ENCODE data around the gene SLC25A21.
"Not testable (repeated sequence)": the region's sequence is repeated elsewhere in the genome, so short reads cannot be mapped to it uniquely, and the experiment has no call there.

The SLC25A21 gene

DNA sequence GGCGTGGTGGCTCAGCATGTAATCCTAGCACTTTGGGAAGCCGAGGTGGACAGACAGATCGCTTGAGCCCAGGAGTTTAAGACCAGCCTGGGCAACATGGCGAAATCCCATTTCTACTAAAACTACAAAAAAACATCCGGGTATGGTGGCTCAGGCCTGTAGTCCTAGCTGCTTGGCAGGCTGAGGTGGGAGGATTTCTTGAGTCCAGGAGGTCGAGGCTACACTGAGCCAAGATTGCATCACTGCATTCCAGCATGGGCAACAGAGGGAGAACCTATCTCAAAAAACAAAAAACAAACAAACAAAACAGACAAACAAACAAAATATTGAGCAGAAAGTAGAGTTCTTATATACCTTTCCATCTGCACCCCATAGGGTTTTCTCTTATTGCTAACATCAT is 9.0 kb upstream of the SLC25A21 start:
- H3F3A ChIP-seq (ENCODE audit: insufficient read depth): no peaks in the 10 kb centered on the region
- H3K9me3 ChIP-seq (ENCODE audit: insufficient read depth, low read length): no peaks in the 10 kb centered on the region
- H2AFZ ChIP-seq (ENCODE audit: low read depth, low read length, severe bottlenecking): no peak overlapping the region
- H3K27me3 ChIP-seq (ENCODE audit: low read length): no peaks in the 10 kb centered on the region
- no peak overlapping the region for H3K27ac ChIP-seq (ENCODE audit: low read depth, low read length)
- no peak overlapping the region for H3K4me2 ChIP-seq (ENCODE audit: low read depth, low read length, poor library complexity, severe bottlenecking)
- no peak overlapping the region for H3K4me3 ChIP-seq (ENCODE audit: insufficient read depth, low read length, poor library complexity, severe bottlenecking)
- H3K79me2 ChIP-seq (ENCODE audit: insufficient read depth, low read length): no peaks in the 10 kb centered on the region
- H3K9me2 ChIP-seq (replicated peaks; ENCODE audit: insufficient read depth, low read length): no peaks in the 10 kb centered on the region
- no peaks in the 10 kb centered on the region for H4K20me1 ChIP-seq (ENCODE audit: low read depth, low read length)
- H3K36me3 ChIP-seq (ENCODE audit: low read length): no peaks in the 10 kb centered on the region
- H3K9ac ChIP-seq (ENCODE audit: low read length): no peak overlapping the region
- TF ChIP-seq, protein P1, sequence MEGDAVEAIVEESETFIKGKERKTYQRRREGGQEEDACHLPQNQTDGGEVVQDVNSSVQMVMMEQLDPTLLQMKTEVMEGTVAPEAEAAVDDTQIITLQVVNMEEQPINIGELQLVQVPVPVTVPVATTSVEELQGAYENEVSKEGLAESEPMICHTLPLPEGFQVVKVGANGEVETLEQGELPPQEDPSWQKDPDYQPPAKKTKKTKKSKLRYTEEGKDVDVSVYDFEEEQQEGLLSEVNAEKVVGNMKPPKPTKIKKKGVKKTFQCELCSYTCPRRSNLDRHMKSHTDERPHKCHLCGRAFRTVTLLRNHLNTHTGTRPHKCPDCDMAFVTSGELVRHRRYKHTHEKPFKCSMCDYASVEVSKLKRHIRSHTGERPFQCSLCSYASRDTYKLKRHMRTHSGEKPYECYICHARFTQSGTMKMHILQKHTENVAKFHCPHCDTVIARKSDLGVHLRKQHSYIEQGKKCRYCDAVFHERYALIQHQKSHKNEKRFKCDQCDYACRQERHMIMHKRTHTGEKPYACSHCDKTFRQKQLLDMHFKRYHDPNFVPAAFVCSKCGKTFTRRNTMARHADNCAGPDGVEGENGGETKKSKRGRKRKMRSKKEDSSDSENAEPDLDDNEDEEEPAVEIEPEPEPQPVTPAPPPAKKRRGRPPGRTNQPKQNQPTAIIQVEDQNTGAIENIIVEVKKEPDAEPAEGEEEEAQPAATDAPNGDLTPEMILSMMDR (IDR thresholded peaks at IDR 0.05; ENCODE audit: insufficient read depth, low read length, poor library complexity, severe bottlenecking): no peak
- TF ChIP-seq EZH2phosphoT487 (conservative IDR thresholded peaks at IDR 0.05; ENCODE audit: low read length): no peak

DNA sequence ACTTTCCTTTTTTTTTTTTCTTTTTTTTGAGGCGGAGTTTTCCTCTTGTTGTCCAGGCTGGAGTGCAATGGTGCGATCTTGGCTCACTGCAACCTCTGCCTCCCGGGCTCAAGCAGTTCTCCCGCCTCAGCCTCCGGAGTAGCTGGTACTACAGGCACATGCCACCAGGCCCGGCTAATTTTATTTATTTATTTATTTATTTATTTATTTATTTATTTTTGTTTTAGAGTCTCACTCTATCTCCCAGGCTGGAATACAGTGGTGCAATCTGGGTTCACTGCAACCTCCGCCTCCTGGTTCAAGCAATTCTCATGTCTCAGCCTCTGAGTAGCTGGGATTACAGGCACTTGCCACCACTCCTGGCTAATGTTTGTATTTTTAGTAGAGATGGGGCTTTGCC is 8.5 kb upstream of the SLC25A21 start:
- not testable (repeated sequence) for H3K9ac ChIP-seq (ENCODE audit: low read length); H3F3A ChIP-seq (ENCODE audit: insufficient read depth); H3K4me3 ChIP-seq (ENCODE audit: insufficient read depth, low read length, poor library complexity, severe bottlenecking); H4K20me1 ChIP-seq (ENCODE audit: low read depth, low read length); H3K4me2 ChIP-seq (ENCODE audit: low read depth, low read length, poor library complexity, severe bottlenecking); H3K79me2 ChIP-seq (ENCODE audit: insufficient read depth, low read length); H3K27ac ChIP-seq (ENCODE audit: low read depth, low read length); H3K9me3 ChIP-seq (ENCODE audit: insufficient read depth, low read length); H3K9me2 ChIP-seq (replicated peaks; ENCODE audit: insufficient read depth, low read length); H2AFZ ChIP-seq (ENCODE audit: low read depth, low read length, severe bottlenecking); H3K36me3 ChIP-seq (ENCODE audit: low read length); H3K27me3 ChIP-seq (ENCODE audit: low read length)

DNA sequence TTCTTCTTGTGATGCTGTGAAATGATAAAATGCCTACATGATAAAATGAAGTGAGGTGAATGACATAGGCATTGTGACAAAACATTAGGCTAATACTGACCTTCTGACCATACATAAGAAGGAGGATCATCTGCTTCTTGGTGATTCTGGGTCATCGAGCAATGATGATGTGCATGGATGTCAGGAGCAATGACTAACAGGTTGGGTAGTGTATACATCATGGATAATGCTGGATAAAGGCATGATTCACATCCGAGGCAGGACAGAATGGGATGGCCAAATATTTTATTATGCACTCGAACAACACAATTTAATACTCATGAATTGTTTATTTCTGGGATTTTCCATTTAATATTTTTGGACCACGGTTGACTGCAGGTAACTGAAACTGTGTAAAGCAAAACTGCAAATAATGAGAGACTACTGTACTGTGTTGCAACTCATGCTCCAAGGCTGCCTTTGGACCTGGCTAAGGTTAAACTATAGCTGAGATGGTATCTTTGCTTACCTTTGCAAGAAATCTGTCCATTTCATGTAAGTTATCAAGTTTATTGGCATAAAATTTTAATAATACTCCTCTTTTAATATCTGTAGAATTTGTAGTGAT is 7.6 kb upstream of the SLC25A21 start:
- no peaks in the 10 kb centered on the region for H3K79me2 ChIP-seq (ENCODE audit: insufficient read depth, low read length)
- H3F3A ChIP-seq (ENCODE audit: insufficient read depth): no peaks in the 10 kb centered on the region
- H3K4me2 ChIP-seq (ENCODE audit: low read depth, low read length, poor library complexity, severe bottlenecking): no peak overlapping the region
- H3K27ac ChIP-seq (ENCODE audit: low read depth, low read length): no peak overlapping the region
- no peaks in the 10 kb centered on the region for H3K9me3 ChIP-seq (ENCODE audit: insufficient read depth, low read length)
- H3K36me3 ChIP-seq (ENCODE audit: low read length): no peaks in the 10 kb centered on the region
- H3K9me2 ChIP-seq (replicated peaks; ENCODE audit: insufficient read depth, low read length): no peaks in the 10 kb centered on the region
- no peak overlapping the region for H3K4me3 ChIP-seq (ENCODE audit: insufficient read depth, low read length, poor library complexity, severe bottlenecking)
- no peak overlapping the region for H3K9ac ChIP-seq (ENCODE audit: low read length)
- no peaks in the 10 kb centered on the region for H3K27me3 ChIP-seq (ENCODE audit: low read length)
- no peak overlapping the region for H2AFZ ChIP-seq (ENCODE audit: low read depth, low read length, severe bottlenecking)
- H4K20me1 ChIP-seq (ENCODE audit: low read depth, low read length): no peaks in the 10 kb centered on the region
- TF ChIP-seq, protein P1 (IDR thresholded peaks at IDR 0.05; ENCODE audit: insufficient read depth, low read length, poor library complexity, severe bottlenecking): no peak
- TF ChIP-seq EZH2phosphoT487 (conservative IDR thresholded peaks at IDR 0.05; ENCODE audit: low read length): no peak

DNA sequence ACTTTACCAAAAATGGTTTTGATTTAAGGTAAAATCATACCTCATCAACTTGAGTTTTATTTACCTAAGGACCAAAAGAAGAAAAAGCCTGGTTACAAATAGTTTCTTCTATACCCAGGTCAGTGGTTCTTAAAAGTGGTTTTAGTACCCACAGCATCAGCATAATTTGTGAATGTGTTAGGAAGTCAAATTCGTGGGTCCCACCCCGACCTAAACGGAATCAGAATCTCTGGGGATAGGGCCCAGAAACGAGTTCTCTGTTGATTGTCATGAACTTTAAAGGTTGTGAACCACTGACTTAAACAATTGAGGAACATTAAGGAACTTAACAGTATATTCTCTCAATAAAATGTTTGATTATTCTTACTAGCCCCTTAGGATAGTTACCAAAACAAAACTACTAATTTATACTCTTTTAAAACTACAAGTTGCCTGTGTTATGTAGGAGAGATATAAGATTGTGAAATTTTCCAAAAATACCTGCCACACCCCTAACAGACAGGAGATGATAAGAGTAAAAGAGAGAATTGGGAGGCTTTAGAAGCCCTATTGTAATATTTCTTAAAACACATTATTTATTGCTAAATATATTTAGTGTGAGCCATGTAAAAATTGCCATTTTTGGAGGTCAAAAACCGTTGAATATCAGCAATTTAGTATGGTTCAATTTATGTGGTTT is 669 bp upstream of the SLC25A21 start:
- no peaks in the 10 kb centered on the region for H3F3A ChIP-seq (ENCODE audit: insufficient read depth)
- TF ChIP-seq EZH2phosphoT487 (conservative IDR thresholded peaks at IDR 0.05; ENCODE audit: low read length): no peak
- TF ChIP-seq, protein P1 (IDR thresholded peaks at IDR 0.05; ENCODE audit: insufficient read depth, low read length, poor library complexity, severe bottlenecking): no peak
- no peaks in the 10 kb centered on the region for H3K36me3 ChIP-seq (ENCODE audit: low read length)
- no peaks in the 10 kb centered on the region for H3K9me3 ChIP-seq (ENCODE audit: insufficient read depth, low read length)
- H3K27me3 ChIP-seq (ENCODE audit: low read length): no peaks in the 10 kb centered on the region
- no peaks in the 10 kb centered on the region for H4K20me1 ChIP-seq (ENCODE audit: low read depth, low read length)
- no peaks in the 10 kb centered on the region for H3K9me2 ChIP-seq (replicated peaks; ENCODE audit: insufficient read depth, low read length)
- no peak overlapping the region for H3K27ac ChIP-seq (ENCODE audit: low read depth, low read length)
- no peak overlapping the region for H3K9ac ChIP-seq (ENCODE audit: low read length)
- H3K4me2 ChIP-seq (ENCODE audit: low read depth, low read length, poor library complexity, severe bottlenecking): no peak overlapping the region
- H3K4me3 ChIP-seq (ENCODE audit: insufficient read depth, low read length, poor library complexity, severe bottlenecking): no peak overlapping the region
- no peak overlapping the region for H2AFZ ChIP-seq (ENCODE audit: low read depth, low read length, severe bottlenecking)
- H3K79me2 ChIP-seq (ENCODE audit: insufficient read depth, low read length): no peaks in the 10 kb centered on the region

Data from SU-DHL-6 (cell line).